ENCODE data around the gene KLHL2.
"Not testable (repeated sequence)": the region's sequence is repeated elsewhere in the genome, so short reads cannot be mapped to it uniquely, and the experiment has no call there.

KLHL2 gene

DNA sequence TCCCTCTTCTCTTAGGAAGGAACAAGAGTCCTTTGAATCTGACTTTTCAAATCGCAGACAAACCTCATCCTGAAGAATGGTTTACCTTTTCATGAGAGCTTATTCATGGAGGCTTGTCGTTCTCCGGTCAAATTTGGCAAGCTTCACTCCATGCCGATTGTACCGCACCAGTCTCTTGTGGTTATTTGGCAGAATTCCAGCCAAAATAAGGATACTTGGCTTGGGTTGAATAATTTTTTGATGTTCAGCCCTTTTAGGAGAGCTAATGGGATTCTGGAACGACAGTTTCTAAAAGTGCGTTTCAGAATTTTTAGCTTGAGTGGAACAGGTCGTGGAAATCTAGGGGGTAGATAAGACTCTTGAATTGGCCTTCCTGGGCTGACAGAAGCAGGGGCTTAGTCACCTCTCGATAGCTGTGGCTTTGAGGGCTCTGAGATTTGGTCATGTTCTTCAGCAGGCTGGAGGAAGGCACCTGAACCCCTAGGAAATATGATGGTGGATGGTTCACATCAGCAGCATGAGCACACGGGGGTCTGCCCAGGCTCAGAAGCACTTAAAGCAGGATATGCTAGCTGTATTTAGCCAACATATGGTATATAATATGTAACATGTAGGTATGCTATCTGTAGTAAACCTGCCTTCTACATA, 1.5 kb downstream of the KLHL2 start:
- DNase-seq (ENCODE audit: low spot score) = no peak
- TF ChIP-seq, protein P1, sequence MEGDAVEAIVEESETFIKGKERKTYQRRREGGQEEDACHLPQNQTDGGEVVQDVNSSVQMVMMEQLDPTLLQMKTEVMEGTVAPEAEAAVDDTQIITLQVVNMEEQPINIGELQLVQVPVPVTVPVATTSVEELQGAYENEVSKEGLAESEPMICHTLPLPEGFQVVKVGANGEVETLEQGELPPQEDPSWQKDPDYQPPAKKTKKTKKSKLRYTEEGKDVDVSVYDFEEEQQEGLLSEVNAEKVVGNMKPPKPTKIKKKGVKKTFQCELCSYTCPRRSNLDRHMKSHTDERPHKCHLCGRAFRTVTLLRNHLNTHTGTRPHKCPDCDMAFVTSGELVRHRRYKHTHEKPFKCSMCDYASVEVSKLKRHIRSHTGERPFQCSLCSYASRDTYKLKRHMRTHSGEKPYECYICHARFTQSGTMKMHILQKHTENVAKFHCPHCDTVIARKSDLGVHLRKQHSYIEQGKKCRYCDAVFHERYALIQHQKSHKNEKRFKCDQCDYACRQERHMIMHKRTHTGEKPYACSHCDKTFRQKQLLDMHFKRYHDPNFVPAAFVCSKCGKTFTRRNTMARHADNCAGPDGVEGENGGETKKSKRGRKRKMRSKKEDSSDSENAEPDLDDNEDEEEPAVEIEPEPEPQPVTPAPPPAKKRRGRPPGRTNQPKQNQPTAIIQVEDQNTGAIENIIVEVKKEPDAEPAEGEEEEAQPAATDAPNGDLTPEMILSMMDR (IDR thresholded peaks at IDR 0.05; ENCODE audit: borderline replicate concordance, control extremely low read depth, extremely low read depth, insufficient read depth, missing control alignments) = no peak
- in situ Hi-C loops (cut with MboI; ENCODE audit: low sequenced_read_pairs, unreplicated experiment) = no loop called here

DNA sequence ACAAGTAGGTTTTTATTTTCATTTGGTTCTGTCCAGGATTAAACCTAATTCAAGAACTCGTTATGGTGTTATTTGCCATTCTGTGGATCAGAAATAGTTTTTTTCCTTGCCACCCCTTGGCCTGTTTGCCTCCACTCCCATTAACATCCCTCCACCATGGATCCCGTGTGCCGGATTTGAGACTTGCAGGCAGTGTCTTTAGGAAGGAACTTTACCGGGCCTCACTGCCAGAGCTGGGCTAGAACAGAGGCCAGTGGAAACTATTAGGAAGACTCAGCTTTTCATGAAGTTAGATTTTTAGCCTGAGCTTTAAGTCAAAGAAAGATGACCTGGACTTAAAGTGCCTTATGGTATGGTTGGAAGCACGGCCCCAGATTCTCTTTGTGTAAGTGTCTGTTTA, 2.4 kb downstream of the KLHL2 start:
- in situ Hi-C loops (cut with MboI; ENCODE audit: low sequenced_read_pairs, unreplicated experiment) = no loop called here
- TF ChIP-seq, protein P1 (IDR thresholded peaks at IDR 0.05; ENCODE audit: borderline replicate concordance, control extremely low read depth, extremely low read depth, insufficient read depth, missing control alignments) = no peak
- no peak for DNase-seq (ENCODE audit: low spot score)

DNA sequence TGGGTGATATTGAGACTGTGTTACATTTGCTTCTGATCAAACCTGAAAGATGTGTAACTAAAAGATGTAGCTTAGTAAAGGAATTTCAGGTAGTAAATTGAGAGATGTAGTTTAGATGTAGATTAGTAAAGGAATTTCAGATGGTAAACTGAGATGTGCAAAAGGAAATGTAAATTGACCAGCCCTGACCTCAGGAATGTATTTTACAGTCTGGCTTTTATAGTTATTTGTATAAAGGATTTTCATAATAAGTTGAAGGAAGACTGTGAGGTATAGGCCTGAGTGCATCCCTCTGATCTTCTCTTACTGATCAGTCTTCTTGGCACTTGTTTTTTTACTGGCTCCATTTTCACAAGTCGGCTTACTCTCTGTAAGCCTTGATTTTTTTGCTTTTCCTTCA, 3.2 kb downstream of the KLHL2 start:
- DNase-seq (ENCODE audit: low spot score) = no peak
- in situ Hi-C loops (cut with MboI; ENCODE audit: low sequenced_read_pairs, unreplicated experiment) = no loop called here
- TF ChIP-seq, protein P1 (IDR thresholded peaks at IDR 0.05; ENCODE audit: borderline replicate concordance, control extremely low read depth, extremely low read depth, insufficient read depth, missing control alignments) = no peak

DNA sequence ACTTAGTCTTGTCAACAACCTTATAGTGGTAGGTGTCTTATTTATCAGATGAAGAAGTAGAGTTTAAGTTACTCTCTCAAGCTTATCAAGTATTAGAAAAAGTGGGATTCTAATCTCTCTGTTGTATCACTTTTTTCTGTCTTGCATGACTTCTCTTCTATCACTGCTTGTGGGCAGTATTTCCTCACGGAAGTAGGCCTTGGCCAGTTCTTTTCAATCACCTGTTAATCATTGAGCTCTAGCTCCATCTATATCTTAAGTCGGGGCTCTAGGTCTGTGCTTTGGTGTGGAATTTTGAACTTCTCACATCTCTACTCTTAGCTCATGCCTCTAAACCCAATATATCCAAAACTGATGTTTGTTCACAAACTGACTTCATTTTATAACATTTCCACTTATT, 5.3 kb downstream of the KLHL2 start:
- in situ Hi-C loops (cut with MboI; ENCODE audit: low sequenced_read_pairs, unreplicated experiment); DNase-seq (ENCODE audit: low spot score): not testable (repeated sequence)

DNA sequence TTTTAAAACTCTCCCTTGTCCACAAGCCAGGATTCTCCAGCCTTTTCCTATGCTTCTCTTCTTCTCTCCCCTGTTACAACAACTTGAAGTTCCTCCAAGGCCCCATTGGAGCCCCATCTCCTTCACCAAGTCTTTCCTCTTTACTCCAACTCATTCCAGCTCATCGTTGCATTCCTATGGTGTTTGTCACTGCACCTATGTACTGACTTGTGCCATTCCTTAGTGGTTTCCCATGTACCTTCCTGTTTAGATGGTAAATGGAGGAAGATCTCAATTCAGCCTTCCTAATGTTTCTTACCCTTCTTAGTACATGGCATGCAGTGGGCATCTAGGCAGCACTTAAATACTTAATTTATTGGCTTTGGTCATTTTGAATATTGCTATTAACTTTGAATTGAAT, 6.0 kb downstream of the KLHL2 start:
- DNase-seq (ENCODE audit: low spot score); in situ Hi-C loops (cut with MboI; ENCODE audit: low sequenced_read_pairs, unreplicated experiment): not testable (repeated sequence)

DNA sequence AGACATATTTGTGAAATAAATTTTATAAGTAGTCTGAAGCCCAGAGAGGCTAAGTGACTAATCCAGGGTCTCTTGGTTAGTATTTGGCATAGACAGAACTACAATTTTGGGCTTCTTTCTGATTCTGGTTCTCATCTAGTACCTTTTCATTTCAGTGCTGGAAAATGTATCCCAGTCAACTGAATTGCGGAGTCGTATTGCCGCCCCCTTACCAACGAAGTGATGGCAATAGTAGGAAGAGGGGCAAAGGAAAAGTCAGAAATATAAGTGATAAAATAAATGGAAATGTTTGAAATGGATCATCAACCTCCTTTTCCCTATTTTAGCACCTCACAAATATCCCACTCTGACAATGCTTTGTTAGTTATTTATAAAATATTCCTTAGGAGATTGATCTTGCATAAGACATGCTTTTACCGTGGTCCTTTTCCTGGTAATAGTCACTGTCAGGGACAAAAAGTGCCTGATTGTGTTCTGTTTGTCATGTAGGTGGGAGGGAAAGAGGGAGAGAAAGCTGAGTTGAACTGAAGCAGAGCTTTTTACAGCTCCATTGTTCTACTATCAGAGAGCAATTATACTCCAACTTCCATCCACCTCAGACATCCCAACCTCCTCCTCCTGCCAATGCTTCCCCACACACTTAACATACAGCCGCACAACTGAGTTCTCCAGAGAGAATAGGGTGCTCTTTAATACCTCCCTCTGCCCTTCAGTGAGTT, 6.8 kb downstream of the KLHL2 start:
- in situ Hi-C loops (cut with MboI; ENCODE audit: low sequenced_read_pairs, unreplicated experiment); DNase-seq (ENCODE audit: low spot score): not testable (repeated sequence)

DNA sequence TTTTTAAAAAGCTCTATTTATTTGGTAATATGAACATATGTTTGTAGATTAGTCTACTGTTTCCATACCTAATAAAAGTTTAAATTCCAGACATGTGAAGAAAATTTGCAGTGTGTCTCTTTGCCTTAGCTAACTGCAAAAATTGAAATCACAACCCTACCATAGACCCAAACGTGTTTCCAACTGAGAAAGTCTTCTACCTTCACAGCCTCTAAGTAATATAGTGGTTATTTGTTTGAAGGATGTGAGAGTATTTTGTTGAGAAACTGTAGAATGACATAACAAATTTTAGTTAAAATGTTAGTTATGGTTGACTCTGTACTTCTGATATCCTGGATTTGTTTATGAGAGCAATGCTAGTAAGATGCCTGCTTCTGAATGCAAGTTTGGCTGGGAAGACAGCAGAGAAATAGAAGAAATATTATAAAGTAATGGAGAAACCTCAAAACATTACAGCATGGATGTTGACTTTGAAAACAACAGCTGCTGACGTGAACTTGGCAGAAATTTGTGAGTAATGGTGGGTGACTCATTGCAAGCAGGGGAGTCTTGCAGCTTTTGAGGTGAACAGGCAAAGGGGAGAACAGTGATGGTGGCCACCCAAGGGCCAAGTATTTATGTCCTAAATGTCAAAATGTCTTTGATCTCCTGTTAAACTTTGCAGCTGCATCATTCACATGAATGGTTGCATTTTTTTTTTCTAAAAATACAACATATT, 7.8 kb downstream of the KLHL2 start:
- DNase-seq (ENCODE audit: low spot score); in situ Hi-C loops (cut with MboI; ENCODE audit: low sequenced_read_pairs, unreplicated experiment): not testable (repeated sequence)

DNA sequence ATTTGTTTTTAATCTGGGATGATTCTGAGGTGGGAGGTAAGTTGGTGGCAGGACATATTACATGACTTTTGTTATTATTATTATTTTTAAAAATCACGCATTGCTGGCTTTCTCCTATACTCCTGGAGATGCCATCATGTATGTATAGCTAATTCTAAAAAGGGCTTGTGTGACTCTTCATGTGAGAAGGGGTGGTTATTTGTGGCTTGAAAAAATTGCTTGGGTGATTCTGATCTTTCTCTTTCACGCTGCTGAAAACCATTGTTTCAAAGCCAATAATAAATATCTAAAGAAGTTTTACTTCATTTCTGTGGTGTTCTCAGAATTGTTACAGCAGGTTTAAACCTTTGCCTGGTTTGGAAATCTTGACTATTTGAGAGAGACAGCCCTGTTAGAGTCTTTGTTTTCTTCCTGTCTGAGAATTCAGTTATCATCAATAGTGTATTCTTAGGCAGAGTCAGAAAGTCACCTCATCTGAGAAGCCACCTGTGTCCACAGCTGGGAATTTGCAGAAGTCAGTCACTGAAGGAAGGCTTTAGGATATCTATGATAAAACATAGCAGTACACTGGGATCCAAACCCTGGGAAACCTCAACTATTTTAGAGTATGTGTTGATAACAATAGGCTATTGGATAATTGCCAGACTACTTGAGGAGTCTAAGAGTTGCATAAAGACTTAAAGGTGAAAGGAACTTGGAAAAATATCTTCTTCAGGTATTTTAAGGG, 8.6 kb downstream of the KLHL2 start:
- DNase-seq (ENCODE audit: low spot score); in situ Hi-C loops (cut with MboI; ENCODE audit: low sequenced_read_pairs, unreplicated experiment): not testable (repeated sequence)

DNA sequence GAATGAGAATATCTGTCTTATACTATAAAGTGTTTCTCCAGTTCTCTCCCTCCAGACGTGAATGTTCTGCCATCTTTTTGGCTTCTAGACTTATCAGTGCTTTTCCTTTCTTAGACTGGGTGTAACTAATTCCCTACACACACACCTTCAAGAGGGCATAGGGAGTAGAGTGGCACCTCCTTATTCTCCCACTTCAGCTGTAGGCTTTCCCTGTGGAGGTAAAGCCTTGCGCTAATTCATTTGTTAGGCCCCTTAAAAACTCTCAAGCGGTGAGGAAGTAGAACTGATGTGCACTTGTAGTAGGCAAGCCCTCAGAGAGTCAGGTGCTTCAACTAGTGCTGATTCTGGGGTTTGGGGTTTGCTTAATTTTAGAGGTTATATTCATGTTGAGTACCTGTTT, 10.0 kb downstream of the KLHL2 start:
- DNase-seq (ENCODE audit: low spot score) = no peak
- in situ Hi-C loops (cut with MboI; ENCODE audit: low sequenced_read_pairs, unreplicated experiment) = no loop called here
- TF ChIP-seq, protein P1 (IDR thresholded peaks at IDR 0.05; ENCODE audit: borderline replicate concordance, control extremely low read depth, extremely low read depth, insufficient read depth, missing control alignments) = no peak

DNA sequence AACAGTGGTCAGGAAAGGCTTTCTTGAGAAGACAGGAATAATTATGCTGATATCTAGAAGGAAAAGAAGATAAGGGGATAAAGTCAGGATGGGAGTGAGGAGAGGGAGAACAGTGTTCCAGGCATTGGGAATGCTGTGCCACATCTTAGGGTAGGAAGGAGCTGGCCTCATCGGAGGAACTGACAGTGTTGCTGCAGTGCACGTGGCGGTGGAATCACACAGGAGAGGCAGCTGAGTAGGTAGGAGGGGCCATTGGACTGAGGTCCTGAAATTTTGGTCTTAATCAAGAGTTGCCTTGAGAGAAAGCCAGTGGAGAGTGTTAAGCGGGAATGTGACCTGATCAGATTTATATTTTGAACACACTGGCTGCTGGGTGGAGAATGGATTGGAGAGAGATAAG, 13.9 kb downstream of the KLHL2 start:
- in situ Hi-C loops (cut with MboI; ENCODE audit: low sequenced_read_pairs, unreplicated experiment); DNase-seq (ENCODE audit: low spot score): not testable (repeated sequence)

DNA sequence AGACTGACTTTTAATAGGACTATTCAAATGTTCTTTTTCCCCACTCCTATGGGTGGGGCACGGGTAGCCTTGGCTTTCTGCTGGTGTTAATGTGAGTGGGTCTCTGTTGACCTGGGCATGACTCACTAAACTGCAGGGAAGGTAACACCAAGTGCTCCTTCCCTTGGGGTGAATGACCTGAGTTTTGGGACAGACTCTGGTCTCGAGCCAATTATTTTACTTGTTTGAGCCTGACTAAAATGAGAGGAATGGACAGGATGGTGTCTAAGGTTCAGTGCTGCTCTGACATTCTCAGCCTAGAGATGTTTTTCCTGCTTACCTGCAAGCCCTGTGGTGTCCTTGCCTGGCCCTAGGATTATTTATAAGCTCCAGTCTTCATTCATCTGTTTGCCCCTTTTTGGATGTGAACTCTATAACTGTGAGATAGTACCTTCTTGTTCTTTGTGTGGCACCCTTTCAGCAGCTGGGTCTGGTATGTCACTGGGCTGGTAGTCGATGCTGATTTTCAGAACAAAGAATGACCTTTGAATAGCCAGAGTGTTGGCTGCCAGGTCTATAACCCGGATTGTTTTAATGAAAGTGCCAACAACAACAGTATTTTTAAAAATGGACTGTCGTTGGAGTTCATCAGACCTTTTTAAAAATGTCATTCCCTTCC, 14.8 kb downstream of the KLHL2 start:
- in situ Hi-C loops (cut with MboI; ENCODE audit: low sequenced_read_pairs, unreplicated experiment); DNase-seq (ENCODE audit: low spot score): not testable (repeated sequence)

Data from GM13976 (cell line).